Keratinocyte (primary cell): ENCODE data around the gene CTSS. TPM values are rescaled to one million over a fixed set of nuclear protein-coding genes. Genes with fewer than 3 reads are reported as not detected.

ENCODE experiments used
- DNase-seq: peaks from one replicate; pipeline ENCODE4 v3.0.0-alpha.2; 2011; ENCODE audit warnings: low read depth, missing footprints, low spot score
- FAIRE-seq: peaks from 2 replicates; lab custom pipeline; 2011; peaks lifted over from hg19 to GRCh38; lab: Jason Lieb, UNC
- H2AFZ ChIP-seq: 2 replicates; pipeline ENCODE4 v1.6.0; 2012; ENCODE audit warnings: low read length, control low read depth, inconsistent platforms; ENCODE audit not compliant: control insufficient read depth
- H3K27ac ChIP-seq: 2 replicates; pipeline ENCODE4 v1.5.1; 2011; ENCODE audit warnings: low read length; ENCODE audit not compliant: control insufficient read depth, insufficient read depth
- H3K27me3 ChIP-seq: 3 replicates; pipeline ENCODE4 v1.6.0; 2011; ENCODE audit warnings: low read length; ENCODE audit not compliant: control insufficient read depth, insufficient read depth; ENCODE audit errors: extremely low read depth
- H3K36me3 ChIP-seq, 2 experiments: 2 replicates in 1 of 2; 3 replicates in 1 of 2; pipeline ENCODE4 v1.5.1; 2011; ENCODE audit warnings: low read length in 2 of 2, mild to moderate bottlenecking in 1 of 2; ENCODE audit not compliant: control insufficient read depth in 2 of 2, insufficient read depth in 2 of 2; ENCODE audit errors: extremely low read depth in 1 of 2
- H3K4me1 ChIP-seq: 3 replicates; pipeline ENCODE4 v1.5.1; 2011; ENCODE audit warnings: low read length; ENCODE audit not compliant: control insufficient read depth, insufficient read depth; ENCODE audit errors: extremely low read depth
- H3K4me2 ChIP-seq: 3 replicates; pipeline ENCODE4 v1.6.0; 2011; ENCODE audit warnings: low read depth, low read length; ENCODE audit not compliant: control insufficient read depth, insufficient read depth; ENCODE audit errors: extremely low read depth
- H3K4me3 ChIP-seq, 3 experiments: fragments of 200-600 bp in 1 of 3; sonication (generic) in 1 of 3; 2 replicates in 2 of 3; 3 replicates in 1 of 3; pipeline ENCODE4 v1.5.1; 2011 to 2016; ENCODE audit warnings: low read length in 3 of 3, mild to moderate bottlenecking in 3 of 3, control low read depth in 2 of 3, inconsistent platforms in 1 of 3, low read depth in 1 of 3, mixed read lengths in 1 of 3, mixed run types in 1 of 3, moderate library complexity in 1 of 3; ENCODE audit not compliant: control insufficient read depth in 2 of 3, insufficient read depth in 2 of 3; ENCODE audit errors: extremely low read depth in 1 of 3
- H3K79me2 ChIP-seq: 2 replicates; pipeline ENCODE4 v1.6.0; 2012; ENCODE audit warnings: low read length; ENCODE audit not compliant: control insufficient read depth, insufficient read depth
- H3K9ac ChIP-seq: 3 replicates; pipeline ENCODE4 v1.6.0; 2011; ENCODE audit warnings: low read length; ENCODE audit not compliant: control insufficient read depth, insufficient read depth; ENCODE audit errors: extremely low read depth
- H3K9me1 ChIP-seq: 3 replicates; pipeline ENCODE4 v1.6.0; 2011; ENCODE audit warnings: low read length; ENCODE audit not compliant: control insufficient read depth, insufficient read depth; ENCODE audit errors: extremely low read depth
- H3K9me3 ChIP-seq: 2 replicates; pipeline ENCODE4 v1.5.1; 2012; ENCODE audit warnings: low read depth, low read length; ENCODE audit not compliant: control insufficient read depth
- H4K20me1 ChIP-seq: 3 replicates; pipeline ENCODE4 v1.6.0; 2011; ENCODE audit warnings: low read length; ENCODE audit not compliant: control insufficient read depth, insufficient read depth; ENCODE audit errors: extremely low read depth
- EZH2 ChIP-seq: IDR thresholded peaks from one replicate; pipeline ENCODE4 v1.6.1; 2012; ENCODE audit warnings: inconsistent platforms, mild to moderate bottlenecking, low read length, moderate library complexity
- dilution Hi-C: fragments of 300-500 bp; cut with MboI; formaldehyde crosslinking; loops from one replicate; pipeline ENCODE4 v1.7.0; 2020; ENCODE audit warnings: low sequenced_read_pairs; ENCODE audit not compliant: extremely low pct_ligation_motif_present
- polyA plus RNA-seq, 5 experiments: library from polyadenylated mRNA; depleted of rRNA in 3 of 5; stranded (reverse) in 3 of 5; stranded (forward) in 1 of 5; unstranded in 1 of 5; fragments of >200 nt; gene quantifications; 1 replicate in 1 of 5; 2 replicates in 3 of 5; 3 replicates in 1 of 5; pipeline versions ENCODE4 v1.2.1 to v1.2.3, GENCODE V29; 2011 to 2012; ENCODE audit warnings: missing spikeins in 2 of 5, low read depth in 1 of 5, low replicate concordance in 1 of 5
- TF ChIP-seq, protein P1 (sequence below), 3 experiments: IDR thresholded peaks in 1 of 3; conservative IDR thresholded peaks in 1 of 3; optimal IDR thresholded peaks in 1 of 3; 2 replicates in 2 of 3; 3 replicates in 1 of 3; pipeline versions ENCODE3 to v1.5.1; 2011; ENCODE audit warnings: low read length in 3 of 3, mild to moderate bottlenecking in 3 of 3, moderate library complexity in 2 of 3, control low read depth in 1 of 3, inconsistent platforms in 1 of 3; ENCODE audit not compliant: insufficient read depth in 2 of 3; ENCODE audit errors: extremely low read depth in 1 of 3

Gene CTSS
- polyA plus RNA-seq, 1 donor (not counting 4 experiments of a cell fraction or from before 2014, with no cell fraction given), result 1.4 TPM

DNA sequence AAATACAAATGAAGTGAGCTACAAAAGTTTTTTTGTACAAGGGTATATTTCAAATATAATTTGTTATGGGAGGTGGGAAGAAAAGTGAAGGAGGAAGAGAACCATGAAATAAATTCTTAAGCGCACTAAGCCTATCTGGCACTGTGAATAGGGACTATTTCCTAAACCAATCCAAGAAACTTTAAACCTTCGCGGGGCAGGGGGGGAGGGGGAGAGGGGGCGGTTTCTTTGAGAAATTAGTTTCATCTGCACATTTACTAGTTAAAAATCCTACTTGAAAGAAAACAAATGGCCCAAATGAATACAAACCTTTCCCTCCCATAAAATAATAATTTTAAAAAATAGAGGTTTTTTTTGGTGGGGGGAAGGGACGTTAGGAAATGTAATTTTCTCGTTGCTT lies 69.0 kb downstream of the CTSS start:
- FAIRE-seq, result no peak
- H3K9me1 ChIP-seq, result no peaks in the 10 kb centered on the region

DNA sequence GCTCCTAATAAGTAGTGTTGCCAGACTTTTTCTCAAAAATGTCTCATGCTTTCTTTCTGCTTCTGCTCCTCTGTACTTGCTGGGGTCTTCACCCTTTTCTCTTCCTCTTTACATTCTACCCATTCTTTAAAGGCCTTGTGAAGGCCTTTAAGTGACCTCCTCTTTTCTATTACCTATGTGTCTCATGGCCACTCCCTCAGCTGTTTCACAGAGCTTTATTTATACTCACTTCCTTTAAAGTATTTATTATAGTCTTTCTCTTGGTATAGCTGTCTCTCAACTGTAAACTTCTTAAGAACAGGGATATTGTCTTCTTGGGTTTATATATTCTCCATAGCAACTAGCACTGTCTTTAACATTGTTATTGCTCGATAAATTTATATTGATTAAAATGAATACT lies 69.4 kb downstream of the CTSS start:
- peak overlapping the region; percentile 70 to 86 (median 84) for H3K4me3 ChIP-seq
- no peak for DNase-seq
- H3K4me1 ChIP-seq, result peaks cover 19% of the 10 kb centered on the region
- dilution Hi-C loops, result no loop called here
- no peaks in the 10 kb centered on the region for H3K27me3 ChIP-seq
- peaks cover 4 to 15% of the 10 kb centered on the region in 2 experiments for H3K36me3 ChIP-seq
- peak overlapping the region; percentile 94 for H3K4me2 ChIP-seq
- peak overlapping the region; percentile 88 for H3K27ac ChIP-seq
- H3K79me2 ChIP-seq, result peaks cover 6% of the 10 kb centered on the region
- TF ChIP-seq, protein P1, sequence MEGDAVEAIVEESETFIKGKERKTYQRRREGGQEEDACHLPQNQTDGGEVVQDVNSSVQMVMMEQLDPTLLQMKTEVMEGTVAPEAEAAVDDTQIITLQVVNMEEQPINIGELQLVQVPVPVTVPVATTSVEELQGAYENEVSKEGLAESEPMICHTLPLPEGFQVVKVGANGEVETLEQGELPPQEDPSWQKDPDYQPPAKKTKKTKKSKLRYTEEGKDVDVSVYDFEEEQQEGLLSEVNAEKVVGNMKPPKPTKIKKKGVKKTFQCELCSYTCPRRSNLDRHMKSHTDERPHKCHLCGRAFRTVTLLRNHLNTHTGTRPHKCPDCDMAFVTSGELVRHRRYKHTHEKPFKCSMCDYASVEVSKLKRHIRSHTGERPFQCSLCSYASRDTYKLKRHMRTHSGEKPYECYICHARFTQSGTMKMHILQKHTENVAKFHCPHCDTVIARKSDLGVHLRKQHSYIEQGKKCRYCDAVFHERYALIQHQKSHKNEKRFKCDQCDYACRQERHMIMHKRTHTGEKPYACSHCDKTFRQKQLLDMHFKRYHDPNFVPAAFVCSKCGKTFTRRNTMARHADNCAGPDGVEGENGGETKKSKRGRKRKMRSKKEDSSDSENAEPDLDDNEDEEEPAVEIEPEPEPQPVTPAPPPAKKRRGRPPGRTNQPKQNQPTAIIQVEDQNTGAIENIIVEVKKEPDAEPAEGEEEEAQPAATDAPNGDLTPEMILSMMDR (optimal IDR thresholded peaks at IDR 0.05 in 1 of 3, IDR thresholded peaks at IDR 0.05 in 1 of 3, conservative IDR thresholded peaks at IDR 0.05 in 1 of 3; ENCODE audit: extremely low read depth in 1 of 3, insufficient read depth in 2 of 3, low read length in 3 of 3), result no peak
- TF ChIP-seq EZH2, result no peak
- H3K9ac ChIP-seq, result peak overlapping the region; percentile 82
- H2AFZ ChIP-seq, result no peak overlapping the region
- no peaks in the 10 kb centered on the region for H4K20me1 ChIP-seq
- FAIRE-seq, result no peak
- H3K9me1 ChIP-seq, result no peaks in the 10 kb centered on the region
- H3K9me3 ChIP-seq, result no peaks in the 10 kb centered on the region

More for the DNA sequence above, 69.0 kb downstream of the CTSS start:
- Histone ChIP-seq H3K4me1 (peaks cover 19% of the 10 kb centered on the region), H3K9me3 (no peaks in the 10 kb centered on the region), H3K4me3 (peak overlapping the region; percentile 70 to 86 (median 84)), H3K9ac (peak overlapping the region; percentile 82), H3K36me3 (peaks cover 4 to 15% of the 10 kb centered on the region in 2 experiments), H3K27me3 (no peaks in the 10 kb centered on the region), H3K79me2 (peaks cover 6% of the 10 kb centered on the region), H2AFZ (peak overlapping the region; percentile 61), H3K4me2 (peak overlapping the region; percentile 94), H4K20me1 (no peaks in the 10 kb centered on the region), H3K27ac (peak overlapping the region; percentile 88)
- no peak for DNase-seq
- dilution Hi-C loops, result no loop called here
- TF ChIP-seq EZH2, result no peak
- TF ChIP-seq, protein P1 (optimal IDR thresholded peaks at IDR 0.05 in 1 of 3, IDR thresholded peaks at IDR 0.05 in 1 of 3, conservative IDR thresholded peaks at IDR 0.05 in 1 of 3; ENCODE audit: extremely low read depth in 1 of 3, insufficient read depth in 2 of 3, low read length in 3 of 3), result no peak
